ENCODE results near the gene BUB3. TPM values are rescaled to one million over a fixed set of nuclear protein-coding genes. Genes with fewer than 3 reads are reported as not detected.

BUB3 gene
- total RNA-seq, 1 donor from 2014 or later: 94.6 TPM

DNA sequence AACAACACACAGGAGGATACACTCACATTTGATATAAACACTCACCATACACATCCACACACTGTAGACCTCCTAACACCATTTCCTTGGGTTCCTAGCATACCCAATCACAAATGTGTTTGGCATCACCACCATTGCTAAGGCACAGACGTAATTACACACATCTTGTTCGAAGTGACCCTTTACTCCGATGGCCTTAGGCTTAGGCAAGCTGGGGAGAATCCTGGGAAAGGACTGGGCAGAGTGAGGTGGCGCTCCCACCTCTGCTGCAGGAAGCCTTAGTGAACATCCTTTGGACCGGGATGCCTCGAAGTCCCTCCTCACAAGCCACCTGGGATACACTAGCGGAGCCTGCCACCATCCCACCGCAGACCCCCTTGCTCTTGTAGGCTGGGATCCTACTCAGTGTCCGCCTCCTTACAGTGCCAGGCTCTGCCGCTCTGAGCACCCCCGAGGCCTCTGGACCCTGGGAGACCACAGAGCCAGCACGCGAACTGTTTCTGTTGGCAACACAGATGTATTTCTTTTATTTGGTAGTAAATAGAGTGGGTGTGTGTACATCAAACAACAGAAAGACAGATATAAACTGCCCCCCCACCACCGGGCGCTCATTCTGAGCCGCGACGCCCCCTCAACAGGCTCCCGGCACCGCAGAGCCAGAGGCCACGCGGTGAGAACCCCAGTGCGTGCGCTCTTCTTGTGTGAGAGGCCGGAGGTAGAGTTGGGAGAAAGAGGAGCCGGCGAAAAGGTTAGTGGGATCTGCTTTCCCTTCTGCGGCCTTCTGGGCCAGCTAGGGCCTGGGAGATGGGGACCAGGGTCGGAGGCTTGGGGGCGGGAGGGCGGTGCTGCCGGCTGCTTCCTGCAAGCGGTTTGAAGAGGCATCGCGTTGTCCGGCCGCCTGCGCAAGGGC is 12.2 kb upstream of the BUB3 start:
- no peak for DNase-seq

GRCh38 chr10:123142701-123143161 is 11.5 kb upstream of the BUB3 start:
- DNase-seq: no peak

DNA sequence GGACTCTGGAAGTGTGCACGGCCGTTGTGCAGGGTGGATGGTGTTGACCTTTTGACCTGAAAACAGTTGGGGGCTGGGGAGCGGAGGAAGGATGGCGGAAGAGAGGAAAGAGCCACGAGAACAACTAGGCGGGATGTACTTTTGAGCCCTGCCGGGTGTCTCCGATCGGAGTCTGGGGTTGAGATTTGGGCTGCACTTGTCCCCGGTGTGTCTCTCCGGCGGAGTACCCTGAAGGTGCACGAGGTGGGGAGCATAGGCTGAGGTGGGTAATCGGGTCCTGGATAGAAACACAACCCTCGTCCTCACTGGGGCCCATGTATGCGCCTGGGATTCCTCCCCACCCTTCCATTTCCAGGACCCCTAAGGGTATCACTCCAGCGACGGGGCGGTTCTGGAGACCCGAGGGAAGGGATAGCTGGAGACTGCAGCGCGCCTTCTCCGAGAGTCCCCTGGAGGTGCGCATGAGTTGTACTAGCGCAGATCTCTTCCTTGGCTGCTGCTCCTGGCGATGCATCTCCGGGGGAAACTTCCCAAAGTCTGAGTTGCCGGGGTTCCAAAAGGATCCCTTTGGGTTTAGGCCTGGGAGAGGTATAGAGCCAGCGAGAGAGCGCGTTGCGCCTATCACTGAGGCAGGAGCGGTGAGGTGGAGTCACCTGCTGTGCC is 10.9 kb upstream of the BUB3 start:
- DNase-seq: no peak

- DNase-seq: no peak
Observed at GRCh38 chr10:123143825-123144168, 10.4 kb upstream of the BUB3 start.

DNA sequence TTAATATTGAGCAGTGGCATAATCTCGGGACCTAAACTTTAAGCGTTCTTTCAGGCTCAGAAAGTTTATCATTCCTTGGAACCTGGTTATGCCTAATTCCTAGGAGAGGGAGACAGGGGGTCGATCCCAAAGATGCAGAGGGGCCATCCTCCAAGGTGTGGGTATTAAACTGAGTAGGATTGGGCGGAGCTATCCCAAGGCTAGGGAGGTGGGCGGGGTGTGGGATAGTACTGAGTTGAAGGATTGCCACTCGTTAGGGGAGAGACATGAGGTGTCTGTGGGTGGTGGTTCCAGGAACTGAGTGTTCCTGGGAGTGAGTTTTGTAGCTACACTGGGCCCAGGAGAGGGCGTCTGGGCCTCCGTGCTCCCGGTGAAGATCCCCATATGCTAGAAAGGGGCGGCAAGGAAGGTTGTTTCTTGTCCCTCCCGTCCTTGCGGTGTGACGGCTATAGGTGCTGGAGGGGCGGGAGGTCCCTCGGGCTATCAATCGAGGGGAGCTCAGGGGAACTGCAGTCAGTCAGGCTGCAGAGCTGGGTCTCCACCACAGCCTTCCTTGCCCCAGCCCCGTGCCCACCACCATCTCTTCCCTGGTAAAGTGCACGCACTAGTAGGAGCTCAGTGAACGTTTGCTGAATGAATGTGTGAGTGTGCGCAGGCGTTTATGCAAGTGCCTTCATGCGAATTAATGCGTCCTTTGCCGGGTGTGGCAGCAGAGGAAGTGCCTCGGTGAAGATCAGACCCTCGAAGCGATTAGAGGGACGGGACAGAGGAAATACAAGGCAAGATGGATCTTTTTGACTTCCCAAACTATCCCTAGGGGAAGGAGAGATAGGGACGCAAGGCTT is 9.3 kb upstream of the BUB3 start:
- no peak for DNase-seq

GRCh38 chr10:123145542-123146012 is 8.6 kb upstream of the BUB3 start:
- DNase-seq: no peak

DNA sequence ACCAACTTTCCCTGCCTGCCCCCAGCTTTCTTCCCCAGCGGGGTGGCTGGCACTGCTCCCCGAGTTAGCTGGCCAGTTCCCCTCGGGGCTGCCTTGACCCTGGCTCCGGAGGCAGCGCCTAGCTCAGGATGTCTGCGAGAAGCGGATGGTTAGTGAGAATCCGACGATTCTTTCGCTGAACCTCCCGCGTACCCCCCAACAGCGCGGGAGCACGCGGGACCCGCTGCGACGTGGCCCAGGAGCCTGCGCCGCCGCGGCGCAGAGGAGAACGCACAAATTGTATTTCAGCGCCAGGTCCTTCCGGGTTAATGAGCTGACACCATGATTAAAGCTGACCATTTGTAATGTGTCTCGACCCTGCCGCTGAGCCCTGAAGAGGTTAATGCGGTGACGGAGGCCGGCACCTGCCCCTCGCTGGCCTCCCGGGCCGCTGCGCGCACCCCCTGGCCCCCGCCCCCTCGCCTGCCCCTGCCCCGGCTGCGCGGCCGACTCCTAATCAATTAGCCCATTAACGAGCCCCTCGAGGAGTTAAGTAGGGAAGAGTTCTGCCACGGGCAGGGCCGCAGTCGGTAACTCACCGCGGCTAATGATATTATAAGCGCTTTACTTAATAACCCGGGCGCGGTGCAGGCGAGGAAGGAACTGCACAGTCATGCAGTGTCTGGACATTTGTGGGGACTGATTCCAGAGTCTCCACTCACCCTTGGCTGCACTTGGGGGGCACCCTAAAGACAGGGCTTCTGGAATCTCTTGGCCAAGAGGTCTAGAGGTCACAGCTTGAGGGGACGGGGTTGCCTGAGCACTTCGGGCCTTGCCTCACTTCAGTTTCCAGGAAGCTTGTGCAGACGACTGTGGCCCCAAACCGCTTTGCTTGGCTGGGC is 7.9 kb upstream of the BUB3 start:
- DNase-seq: no peak

GRCh38 chr10:123146894-123147634 is 7.1 kb upstream of the BUB3 start:
- no peak for DNase-seq

DNA sequence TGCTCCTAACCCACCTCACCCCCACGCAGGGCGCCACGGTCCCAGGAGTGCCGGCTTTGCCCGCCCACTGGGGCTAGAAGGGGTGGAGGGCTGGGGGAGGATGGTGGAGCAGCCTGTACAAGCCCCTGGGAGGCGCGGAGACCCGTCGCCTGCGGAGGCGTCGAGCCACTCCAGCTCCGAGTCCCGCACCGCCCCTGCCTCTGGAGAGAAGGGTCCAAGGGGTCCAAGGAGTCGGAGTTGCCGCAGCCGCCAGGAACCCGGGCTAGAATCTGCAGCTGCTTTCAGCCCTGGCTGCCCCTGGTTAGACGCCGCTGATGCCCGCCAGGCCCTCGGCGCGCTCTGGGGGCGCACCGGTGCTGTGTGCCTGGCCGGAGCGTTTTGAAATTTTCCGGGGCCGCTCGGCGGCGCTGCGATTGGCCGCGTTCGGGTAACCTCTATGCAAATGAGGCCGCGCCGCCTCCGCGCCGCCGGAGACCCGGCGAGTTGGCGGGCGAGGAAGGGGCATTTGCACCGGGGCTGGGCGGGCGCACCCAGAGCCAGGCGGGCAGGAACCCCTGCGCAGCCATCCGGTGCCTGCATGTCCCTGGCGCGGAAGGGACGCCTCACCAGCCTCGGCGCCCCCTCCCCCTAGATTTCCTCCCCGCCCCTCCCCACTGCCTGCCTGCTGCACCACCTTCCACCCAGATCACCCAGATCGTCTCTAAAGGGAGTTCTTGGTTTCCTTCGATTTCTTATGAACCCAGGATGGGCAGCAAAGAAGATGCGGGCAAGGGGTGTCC is 6.4 kb upstream of the BUB3 start, which contains the start of gene HMX2:
TSS of gene HMX2 (plus strand) at position 502 of the 779 bp plus-strand sequence. CDS start at position 745, 243 bp downstream.
- DNase-seq: no peak

- no peak for DNase-seq
Observed at GRCh38 chr10:123148414-123149161, 5.6 kb upstream of the BUB3 start.

DNA sequence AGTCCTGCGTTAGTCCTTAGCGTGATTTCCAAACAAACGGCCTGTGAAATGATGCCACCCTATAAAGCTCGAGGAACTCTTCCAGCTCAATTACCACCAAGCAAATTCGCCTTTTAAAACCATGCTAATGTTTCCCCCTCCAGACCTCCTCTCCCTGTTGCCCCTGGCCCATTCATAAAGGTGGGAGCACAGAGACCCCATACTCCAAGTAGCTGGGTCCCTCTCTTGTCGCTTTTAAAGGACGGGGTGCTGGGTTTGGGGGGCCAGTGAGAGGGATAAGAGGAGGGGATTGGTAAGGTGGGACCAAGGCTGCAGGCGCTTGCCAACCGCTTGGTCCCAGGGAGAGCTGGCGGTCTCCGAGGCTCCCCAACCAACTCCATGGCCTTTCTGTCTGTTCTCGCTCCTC is 5.0 kb upstream of the BUB3 start:
- no peak for DNase-seq

GRCh38 chr10:123149568-123150270 is 4.5 kb upstream of the BUB3 start:
- DNase-seq: no peak

DNA sequence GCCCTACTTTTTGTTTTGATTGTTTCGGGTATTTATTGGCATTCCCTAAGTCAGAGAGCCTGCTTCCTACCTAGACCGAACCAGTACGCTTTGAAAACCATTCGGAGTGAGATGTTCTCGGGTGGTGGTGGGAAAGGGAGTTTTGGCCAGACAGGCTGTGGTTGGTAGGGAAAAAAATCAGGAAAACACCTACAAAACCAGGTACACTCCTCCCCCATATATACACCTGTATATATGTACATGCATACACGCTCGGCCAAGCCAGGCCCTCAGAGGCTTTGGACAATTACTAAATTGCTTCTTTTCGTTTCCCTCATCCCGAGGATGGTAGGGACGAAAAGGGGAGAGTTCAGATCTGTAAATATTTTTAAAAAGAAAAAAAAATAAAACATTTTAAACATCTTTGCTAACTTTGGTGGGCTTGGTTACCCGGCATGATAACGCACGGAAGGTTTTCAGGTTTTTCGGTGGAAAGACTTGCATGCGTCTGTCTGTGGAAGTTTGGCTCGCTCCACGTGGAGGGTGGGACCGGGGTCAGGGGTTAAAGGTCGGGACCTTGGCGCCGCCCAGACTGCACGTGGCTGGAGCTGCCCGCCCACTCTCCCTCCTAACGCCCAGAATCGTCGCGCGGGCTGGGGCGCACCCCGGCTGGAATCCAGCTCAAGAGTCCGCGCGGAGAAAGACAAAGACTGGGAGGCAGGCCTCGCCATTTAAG is 3.8 kb upstream of the BUB3 start:
- DNase-seq: no peak

DNA sequence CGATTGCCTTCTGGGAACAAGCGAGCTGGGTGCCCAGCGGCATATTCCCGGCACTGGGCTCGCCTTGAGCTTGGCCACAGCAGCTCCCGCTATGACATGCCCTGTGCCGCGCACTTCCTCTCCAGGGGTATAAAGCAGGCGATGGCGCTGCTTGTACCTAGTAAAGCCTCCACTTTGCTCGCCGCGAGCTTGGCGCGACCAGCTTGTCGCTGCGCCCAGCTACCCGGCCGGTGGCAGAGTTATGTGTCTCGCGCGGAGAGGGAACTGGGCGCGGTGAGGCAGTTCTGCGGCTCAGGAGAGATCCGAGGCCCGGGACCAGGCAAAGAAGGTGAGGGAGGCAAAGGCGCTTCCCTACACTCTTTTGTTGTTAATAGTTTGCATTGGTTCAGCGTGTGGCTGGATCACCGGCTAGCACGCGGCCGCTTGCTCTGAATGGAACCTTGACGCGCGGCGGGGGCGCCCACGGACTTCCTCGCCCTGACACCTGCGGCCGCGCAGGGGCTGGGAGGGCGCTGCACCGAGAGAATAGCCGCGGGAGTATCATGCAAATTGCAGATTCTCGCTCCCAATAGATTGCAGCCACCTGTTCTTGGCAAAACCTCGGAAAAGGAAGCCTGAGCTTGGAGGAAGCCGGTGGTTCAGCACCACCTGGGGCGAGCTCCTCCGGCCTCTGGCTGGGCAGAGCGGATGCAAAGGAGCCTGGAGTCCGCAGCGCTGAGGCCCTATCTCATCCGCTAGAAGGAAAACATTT is 3.0 kb upstream of the BUB3 start:
- DNase-seq: no peak

DNA sequence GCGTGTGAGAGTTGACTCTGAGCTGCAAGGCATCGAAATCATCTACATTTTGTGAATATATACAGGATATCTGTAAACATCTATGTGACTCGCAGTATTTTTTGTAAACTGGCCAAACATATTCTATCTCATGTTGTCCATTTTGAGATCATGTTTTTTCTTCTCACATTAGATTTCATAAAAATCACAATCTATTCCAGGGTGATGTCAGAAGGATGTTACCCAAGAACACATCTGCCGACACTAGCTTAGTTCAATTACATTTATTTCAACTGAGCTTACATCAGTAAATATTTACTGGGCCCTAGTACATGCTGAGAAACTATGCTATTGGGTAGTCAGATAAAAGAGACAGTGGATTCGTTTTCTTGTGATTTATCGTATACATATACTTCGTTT is 2.5 kb upstream of the BUB3 start:
- no peak for DNase-seq

DNA sequence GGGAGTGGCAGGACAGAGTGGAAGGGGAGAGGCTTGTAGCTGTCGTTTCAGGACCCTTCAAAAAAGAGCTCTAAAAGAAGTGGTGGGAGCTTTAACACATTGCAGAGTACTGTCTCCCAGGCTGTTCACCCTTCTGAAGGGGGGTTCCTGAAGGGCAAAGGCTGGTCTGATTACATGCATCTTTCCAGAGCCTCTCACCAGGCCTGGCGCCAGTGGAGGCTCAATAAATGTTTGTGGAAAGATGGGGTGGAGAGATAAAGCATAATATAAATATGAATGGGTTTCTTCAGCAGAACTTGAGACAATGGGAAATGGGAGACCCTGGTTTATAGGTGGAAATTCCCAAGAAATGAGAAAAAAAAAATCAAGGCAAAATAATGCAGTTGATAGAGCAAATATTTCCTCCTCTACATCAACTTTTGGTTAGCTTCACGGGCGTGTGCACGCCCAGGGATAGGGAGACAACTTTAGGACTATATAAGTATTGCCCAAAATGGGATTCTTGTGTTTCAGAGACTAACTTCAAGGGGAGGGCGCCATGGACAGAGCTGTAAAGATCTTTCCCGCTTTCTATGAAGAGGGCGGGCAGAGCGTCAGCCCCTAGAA is 613 bp upstream of the BUB3 start:
- no peak for DNase-seq
